Ascending aorta (tissue), 2 donors: ENCODE results near the gene PPP1R1C. TPM values are rescaled to one million over a fixed set of nuclear protein-coding genes. Genes with fewer than 3 reads are reported as not detected.

ENCODE experiments used
- DNase-seq, 2 donors: peaks; one replicate each; pipeline ENCODE4 v3.0.0-alpha.2; 2019; ENCODE audit warnings: low spot score in 2 of 2
- H3K27ac ChIP-seq, 2 donors: fragments of 200-600 bp; sonication (generic); one replicate each; pipeline ENCODE4 v1.5.1; 2016 to 2017; ENCODE audit warnings: mild to moderate bottlenecking in 1 of 2
- H3K27me3 ChIP-seq: fragments of 200-600 bp; sonication (generic); one replicate; pipeline ENCODE4 v1.5.1; 2017
- H3K36me3 ChIP-seq, 2 donors: fragments of 200-600 bp; sonication (generic); one replicate each; pipeline ENCODE4 v1.5.1; 2016
- H3K4me1 ChIP-seq, 2 donors: fragments of 200-600 bp; sonication (generic); one replicate each; pipeline ENCODE4 v1.5.1; 2016 to 2017; ENCODE audit warnings: mild to moderate bottlenecking in 1 of 2
- H3K4me3 ChIP-seq, 2 donors: fragments of 200-600 bp; sonication (generic); one replicate each; pipeline ENCODE4 v1.5.1; 2016 to 2017; ENCODE audit warnings: mild to moderate bottlenecking in 1 of 2
- H3K9me3 ChIP-seq, 2 donors: fragments of 200-600 bp; sonication (generic); one replicate each; pipeline ENCODE4 v1.5.1; 2016
- intact Hi-C: fragments of 100-400 bp; cut with DNase I; formaldehyde crosslinking; loops from one replicate; pipeline ENCODE4 v1.15.1; 2023
- total RNA-seq: library from RNA; depleted of rRNA; stranded (reverse); fragments of >200 nt; gene quantifications from one replicate; pipeline ENCODE4 v1.1.0, GENCODE V29; 2016
- TF ChIP-seq, protein P1 (sequence below), 3 experiments: fragments of 200-600 bp in 2 of 3; fragments of 450-650 bp in 1 of 3; sonication (generic) in 2 of 3; IDR thresholded peaks; one replicate each; pipeline ENCODE4 v1.5.1; 2016 to 2019; ENCODE audit warnings: antibody characterized with exemption in 3 of 3, mild to moderate bottlenecking in 1 of 3, moderate library complexity in 1 of 3

The PPP1R1C gene
- total RNA-seq, 1 donor from 2014 or later, result not detected

DNA sequence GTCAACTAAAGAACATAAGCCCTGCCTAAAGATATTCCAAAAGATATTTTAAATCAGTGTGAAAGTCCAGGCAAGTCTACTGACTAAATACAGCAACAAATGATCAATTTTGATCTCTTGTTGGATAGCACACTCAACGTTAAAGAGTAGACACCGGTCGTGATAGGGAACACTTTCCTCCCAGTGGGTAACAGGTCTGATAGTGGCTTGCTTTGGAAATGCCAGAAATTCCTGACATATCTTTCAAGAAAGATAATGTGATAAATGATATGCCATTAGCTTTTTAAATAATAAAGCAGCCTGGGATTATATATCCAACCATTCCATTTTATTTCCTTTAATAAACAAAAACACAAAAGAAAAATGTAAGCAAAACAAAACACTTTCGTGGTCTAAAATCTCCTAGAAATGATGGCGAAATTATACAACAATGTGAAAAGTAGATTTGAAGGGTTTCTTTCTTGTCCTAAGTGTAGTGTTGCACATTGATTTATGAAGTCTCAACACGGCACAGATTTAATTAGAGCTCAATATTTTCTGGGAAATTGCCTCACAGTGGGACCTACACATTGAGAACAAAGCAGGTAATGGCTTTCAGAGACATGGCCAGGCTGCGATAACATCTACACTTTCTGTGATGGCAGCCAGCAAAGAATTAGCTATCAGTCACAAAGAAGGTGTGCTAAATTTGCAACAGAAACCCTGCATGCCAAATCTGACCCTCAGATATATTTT is 158.6 kb downstream of the PPP1R1C start:
- H3K9me3 ChIP-seq, result no peaks in the 10 kb centered on the region
- H3K4me1 ChIP-seq, result peaks cover 0 to 3% of the 10 kb centered on the region in 2 donors
- intact Hi-C loops, result no loop called here
- H3K4me3 ChIP-seq, result no peak overlapping the region
- TF ChIP-seq, protein P1, sequence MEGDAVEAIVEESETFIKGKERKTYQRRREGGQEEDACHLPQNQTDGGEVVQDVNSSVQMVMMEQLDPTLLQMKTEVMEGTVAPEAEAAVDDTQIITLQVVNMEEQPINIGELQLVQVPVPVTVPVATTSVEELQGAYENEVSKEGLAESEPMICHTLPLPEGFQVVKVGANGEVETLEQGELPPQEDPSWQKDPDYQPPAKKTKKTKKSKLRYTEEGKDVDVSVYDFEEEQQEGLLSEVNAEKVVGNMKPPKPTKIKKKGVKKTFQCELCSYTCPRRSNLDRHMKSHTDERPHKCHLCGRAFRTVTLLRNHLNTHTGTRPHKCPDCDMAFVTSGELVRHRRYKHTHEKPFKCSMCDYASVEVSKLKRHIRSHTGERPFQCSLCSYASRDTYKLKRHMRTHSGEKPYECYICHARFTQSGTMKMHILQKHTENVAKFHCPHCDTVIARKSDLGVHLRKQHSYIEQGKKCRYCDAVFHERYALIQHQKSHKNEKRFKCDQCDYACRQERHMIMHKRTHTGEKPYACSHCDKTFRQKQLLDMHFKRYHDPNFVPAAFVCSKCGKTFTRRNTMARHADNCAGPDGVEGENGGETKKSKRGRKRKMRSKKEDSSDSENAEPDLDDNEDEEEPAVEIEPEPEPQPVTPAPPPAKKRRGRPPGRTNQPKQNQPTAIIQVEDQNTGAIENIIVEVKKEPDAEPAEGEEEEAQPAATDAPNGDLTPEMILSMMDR (IDR thresholded peaks at IDR 0.05), result no peak
- no peaks in the 10 kb centered on the region for H3K27me3 ChIP-seq
- H3K36me3 ChIP-seq, result no peaks in the 10 kb centered on the region
- no peak overlapping the region for H3K27ac ChIP-seq
- DNase-seq, result no peak

DNA sequence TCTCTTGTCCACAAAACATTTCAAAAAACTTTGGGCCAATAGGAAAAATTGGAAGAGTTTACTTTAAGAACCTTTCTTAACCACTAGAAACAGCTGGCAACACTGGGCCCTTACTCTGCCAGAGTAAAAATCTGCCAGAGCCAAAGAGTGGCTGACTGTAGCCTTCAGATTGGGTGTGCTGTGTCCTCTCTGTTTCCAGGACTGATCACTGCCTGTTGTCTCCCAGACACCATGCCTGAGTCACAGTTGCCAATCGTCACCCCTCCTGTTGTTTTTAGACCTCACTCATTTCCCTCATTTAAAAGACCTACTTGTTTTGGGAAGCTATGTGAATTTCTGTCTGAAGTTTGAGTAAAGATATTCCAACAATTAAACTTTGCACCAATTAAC is 159.1 kb downstream of the PPP1R1C start:
- Histone ChIP-seq H3K9me3 (no peaks in the 10 kb centered on the region), H3K27ac (no peak overlapping the region), H3K36me3 (no peaks in the 10 kb centered on the region), H3K27me3 (no peaks in the 10 kb centered on the region), H3K4me3 (no peak overlapping the region), H3K4me1 (peaks cover 0 to 3% of the 10 kb centered on the region in 2 donors)
- DNase-seq, result no peak
- intact Hi-C loops, result no loop called here
- TF ChIP-seq, protein P1 (IDR thresholded peaks at IDR 0.05), result no peak

GRCh38 chr2:182148344-182148743 is 162.7 kb downstream of the PPP1R1C start:
- TF ChIP-seq, protein P1 (IDR thresholded peaks at IDR 0.05), result no peak
- intact Hi-C loops, result no loop called here
- H3K9me3 ChIP-seq, result no peaks in the 10 kb centered on the region
- peak in 1 of 2 donors; percentile 69 for DNase-seq
- no peaks in the 10 kb centered on the region for H3K36me3 ChIP-seq
- peak overlapping the region in 1 of 2 donors; percentile 29 for H3K27ac ChIP-seq
- H3K27me3 ChIP-seq, result no peaks in the 10 kb centered on the region
- no peak overlapping the region for H3K4me3 ChIP-seq
- peaks cover 0 to 3% of the 10 kb centered on the region in 2 donors for H3K4me1 ChIP-seq

DNA sequence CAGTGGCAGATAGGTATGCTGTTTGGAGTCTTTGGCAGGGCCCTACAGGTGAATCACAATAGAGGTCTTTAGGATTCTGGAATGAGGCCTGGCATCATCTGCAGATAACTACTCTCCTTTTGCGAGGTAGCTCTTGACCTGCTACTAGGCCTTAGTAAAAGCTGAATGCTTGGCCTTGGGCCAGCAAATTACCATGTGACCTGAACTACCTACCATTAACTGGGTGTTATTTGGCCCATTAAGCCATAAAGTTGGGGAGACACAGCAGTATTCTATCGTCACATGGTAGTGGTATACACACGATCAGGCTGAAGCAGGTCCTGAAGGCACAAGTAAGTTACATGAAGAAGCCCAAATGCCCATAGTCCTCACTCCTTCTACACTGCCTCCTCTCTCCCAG is 178.2 kb downstream of the PPP1R1C start:
- peaks cover 0 to 3% of the 10 kb centered on the region in 2 donors for H3K4me1 ChIP-seq
- intact Hi-C loops, result no loop called here
- TF ChIP-seq, protein P1 (IDR thresholded peaks at IDR 0.05), result no peak
- no peak for DNase-seq
- no peaks in the 10 kb centered on the region for H3K36me3 ChIP-seq
- H3K27ac ChIP-seq, result no peak overlapping the region
- no peak overlapping the region for H3K4me3 ChIP-seq
- H3K9me3 ChIP-seq, result no peaks in the 10 kb centered on the region
- H3K27me3 ChIP-seq, result no peaks in the 10 kb centered on the region

GRCh38 chr2:182164686-182165085 is 179.0 kb downstream of the PPP1R1C start:
- no peak overlapping the region for H3K4me3 ChIP-seq
- no peak for DNase-seq
- H3K27me3 ChIP-seq, result no peaks in the 10 kb centered on the region
- H3K27ac ChIP-seq, result no peak overlapping the region
- peaks cover 0 to 3% of the 10 kb centered on the region in 2 donors for H3K4me1 ChIP-seq
- H3K9me3 ChIP-seq, result no peaks in the 10 kb centered on the region
- H3K36me3 ChIP-seq, result no peaks in the 10 kb centered on the region
- intact Hi-C loops, result no loop called here
- TF ChIP-seq, protein P1 (IDR thresholded peaks at IDR 0.05), result no peak
